HCT116 (cell line): ENCODE results near the gene KLHL10.

ENCODE experiments used
- POLR2AphosphoS5 ChIP-seq: IDR thresholded peaks from 2 replicates; pipeline ENCODE4 v1.6.1; 2011; ENCODE audit warnings: mild to moderate bottlenecking, low read depth, low read length, moderate library complexity
- ZFX ChIP-seq: fragments of 450-650 bp; IDR thresholded peaks from 2 replicates; pipeline ENCODE4 v1.6.1; 2017

- no peak for TF ChIP-seq POLR2AphosphoS5
- no peak for TF ChIP-seq ZFX
Measured at GRCh38 chr17:41814195-41814594, 23.4 kb upstream of the KLHL10 start.
